HEK293 (cell line): ENCODE results near the gene MMP25.

Experiments used
- HOXC10 ChIP-seq: sonication (generic); formaldehyde crosslinking; IDR thresholded peaks from 2 replicates; pipeline ENCODE4 v1.8.1; 2023; ENCODE audit warnings: mild to moderate bottlenecking, missing genetic modification reagents
- OSR2 ChIP-seq: fragments of 450-650 bp; formaldehyde crosslinking; IDR thresholded peaks from 2 replicates; pipeline ENCODE4 v1.5.1; 2016; ENCODE audit warnings: missing biosample characterization, missing genetic modification characterization
- PBX3 ChIP-seq: sonication (generic); formaldehyde crosslinking; IDR thresholded peaks from 2 replicates; pipeline ENCODE4 v1.8.1; 2022; ENCODE audit warnings: mild to moderate bottlenecking, moderate library complexity, missing genetic modification reagents
- PRDM1 ChIP-seq: fragments of 450-650 bp; formaldehyde crosslinking; IDR thresholded peaks from 2 replicates; pipeline ENCODE4; 2016; ENCODE audit warnings: missing biosample characterization, missing genetic modification characterization
- SALL2 ChIP-seq: fragments of 450-650 bp; formaldehyde crosslinking; IDR thresholded peaks from 2 replicates; pipeline ENCODE4 v1.5.0; 2017; ENCODE audit warnings: missing biosample characterization, mild to moderate bottlenecking, missing genetic modification characterization, borderline replicate concordance
- SP3 ChIP-seq: fragments of 450-650 bp; formaldehyde crosslinking; IDR thresholded peaks from 2 replicates; pipeline ENCODE4 v1.5.1; 2016; ENCODE audit warnings: missing biosample characterization, missing genetic modification characterization
- ZBTB1 ChIP-seq: fragments of 450-650 bp; formaldehyde crosslinking; IDR thresholded peaks from 2 replicates; pipeline ENCODE4 v1.5.1; 2016; ENCODE audit warnings: missing biosample characterization, missing genetic modification characterization
- ZBTB17 ChIP-seq: fragments of 450-650 bp; formaldehyde crosslinking; IDR thresholded peaks from 2 replicates; pipeline ENCODE4 v1.5.1; 2016; ENCODE audit warnings: missing biosample characterization, missing genetic modification characterization
- ZBTB20 ChIP-seq: fragments of 450-650 bp; formaldehyde crosslinking; IDR thresholded peaks from 2 replicates; pipeline ENCODE4 v1.5.1; 2016; ENCODE audit warnings: missing biosample characterization, missing genetic modification characterization
- ZEB2 ChIP-seq: fragments of 450-650 bp; formaldehyde crosslinking; IDR thresholded peaks from 2 replicates; pipeline ENCODE4 v1.5.1; 2016; ENCODE audit warnings: missing biosample characterization, missing genetic modification characterization
- ZNF121 ChIP-seq: fragments of 450-650 bp; formaldehyde crosslinking; IDR thresholded peaks from 2 replicates; pipeline ENCODE4 v1.5.1; 2016; ENCODE audit warnings: missing biosample characterization, missing genetic modification characterization
- ZNF221 ChIP-seq: fragments of 450-650 bp; formaldehyde crosslinking; IDR thresholded peaks from 2 replicates; pipeline ENCODE4 v1.5.1; 2017; ENCODE audit warnings: missing biosample characterization, missing genetic modification characterization, borderline replicate concordance
- ZNF266 ChIP-seq: fragments of 450-650 bp; formaldehyde crosslinking; IDR thresholded peaks from 2 replicates; pipeline ENCODE4 v1.5.1; 2016; ENCODE audit warnings: missing biosample characterization, missing genetic modification characterization, low read depth
- ZNF311 ChIP-seq: fragments of 450-650 bp; formaldehyde crosslinking; IDR thresholded peaks from 2 replicates; pipeline ENCODE4 v1.5.1; 2017; ENCODE audit warnings: missing biosample characterization, missing genetic modification characterization, borderline replicate concordance
- ZNF350 ChIP-seq: fragments of 450-650 bp; formaldehyde crosslinking; IDR thresholded peaks from 2 replicates; pipeline ENCODE4 v1.5.0; 2017; ENCODE audit warnings: missing biosample characterization, mild to moderate bottlenecking, missing genetic modification characterization
- ZNF362 ChIP-seq: fragments of 450-650 bp; formaldehyde crosslinking; IDR thresholded peaks from 2 replicates; pipeline ENCODE4 v1.5.1; 2016; ENCODE audit warnings: missing biosample characterization, missing genetic modification characterization
- ZNF423 ChIP-seq: fragments of 450-650 bp; formaldehyde crosslinking; IDR thresholded peaks from 2 replicates; pipeline ENCODE4 v1.5.1; 2016; ENCODE audit warnings: missing biosample characterization, missing genetic modification characterization
- ZNF488 ChIP-seq: fragments of 450-650 bp; formaldehyde crosslinking; IDR thresholded peaks from 2 replicates; pipeline ENCODE4 v1.5.1; 2016; ENCODE audit warnings: missing biosample characterization, missing genetic modification characterization
- ZNF501 ChIP-seq: fragments of 450-650 bp; formaldehyde crosslinking; IDR thresholded peaks from 2 replicates; pipeline ENCODE4 v1.5.1; 2016; ENCODE audit warnings: missing biosample characterization, missing genetic modification characterization
- ZNF544 ChIP-seq: fragments of 450-650 bp; formaldehyde crosslinking; IDR thresholded peaks from 2 replicates; pipeline ENCODE4 v1.5.0; 2017; ENCODE audit warnings: missing biosample characterization, missing genetic modification characterization
- ZNF658 ChIP-seq: fragments of 450-650 bp; formaldehyde crosslinking; IDR thresholded peaks from 2 replicates; pipeline ENCODE4; 2016; ENCODE audit warnings: missing biosample characterization, missing genetic modification characterization
- ZNF670 ChIP-seq: fragments of 450-650 bp; formaldehyde crosslinking; IDR thresholded peaks from 2 replicates; pipeline ENCODE4 v1.5.1; 2016; ENCODE audit warnings: missing biosample characterization, missing genetic modification characterization, low read depth
- ZSCAN16 ChIP-seq: fragments of 450-650 bp; formaldehyde crosslinking; IDR thresholded peaks from 2 replicates; pipeline ENCODE4 v1.5.1; 2016; ENCODE audit warnings: missing biosample characterization, missing genetic modification characterization
- ZSCAN23 ChIP-seq: fragments of 450-650 bp; formaldehyde crosslinking; IDR thresholded peaks from 2 replicates; pipeline ENCODE4 v1.5.1; 2016; ENCODE audit warnings: missing biosample characterization, missing genetic modification characterization
- ZSCAN30 ChIP-seq: fragments of 450-650 bp; IDR thresholded peaks from 2 replicates; pipeline ENCODE4 v1.5.1; 2018; ENCODE audit warnings: missing biosample characterization, mild to moderate bottlenecking, missing genetic modification characterization, moderate library complexity
- TF ChIP-seq, protein P1 (sequence below): fragments of 450-650 bp; formaldehyde crosslinking; conservative IDR thresholded peaks from 2 replicates; pipeline ENCODE4 v1.5.1; 2016; ENCODE audit warnings: low read depth, missing biosample characterization, missing genetic modification characterization
- TF ChIP-seq, protein P2 (sequence below): fragments of 450-650 bp; formaldehyde crosslinking; IDR thresholded peaks from 2 replicates; pipeline ENCODE4 v1.5.1; 2017; ENCODE audit warnings: missing biosample characterization, missing genetic modification characterization
- TF ChIP-seq, protein P3 (sequence below): fragments of 450-650 bp; formaldehyde crosslinking; IDR thresholded peaks from 2 replicates; pipeline ENCODE4 v1.5.1; 2016; ENCODE audit warnings: missing biosample characterization, missing genetic modification characterization
- TF ChIP-seq, protein P4 (sequence below): fragments of 450-650 bp; formaldehyde crosslinking; IDR thresholded peaks from 2 replicates; pipeline ENCODE4 v1.5.1; 2017; ENCODE audit warnings: missing biosample characterization, mild to moderate bottlenecking, missing genetic modification characterization, moderate library complexity

MMP25 gene

GRCh38 chr16:3059041-3059722 lies 12.8 kb downstream of the MMP25 start (continued):
- TF ChIP-seq, protein P1, sequence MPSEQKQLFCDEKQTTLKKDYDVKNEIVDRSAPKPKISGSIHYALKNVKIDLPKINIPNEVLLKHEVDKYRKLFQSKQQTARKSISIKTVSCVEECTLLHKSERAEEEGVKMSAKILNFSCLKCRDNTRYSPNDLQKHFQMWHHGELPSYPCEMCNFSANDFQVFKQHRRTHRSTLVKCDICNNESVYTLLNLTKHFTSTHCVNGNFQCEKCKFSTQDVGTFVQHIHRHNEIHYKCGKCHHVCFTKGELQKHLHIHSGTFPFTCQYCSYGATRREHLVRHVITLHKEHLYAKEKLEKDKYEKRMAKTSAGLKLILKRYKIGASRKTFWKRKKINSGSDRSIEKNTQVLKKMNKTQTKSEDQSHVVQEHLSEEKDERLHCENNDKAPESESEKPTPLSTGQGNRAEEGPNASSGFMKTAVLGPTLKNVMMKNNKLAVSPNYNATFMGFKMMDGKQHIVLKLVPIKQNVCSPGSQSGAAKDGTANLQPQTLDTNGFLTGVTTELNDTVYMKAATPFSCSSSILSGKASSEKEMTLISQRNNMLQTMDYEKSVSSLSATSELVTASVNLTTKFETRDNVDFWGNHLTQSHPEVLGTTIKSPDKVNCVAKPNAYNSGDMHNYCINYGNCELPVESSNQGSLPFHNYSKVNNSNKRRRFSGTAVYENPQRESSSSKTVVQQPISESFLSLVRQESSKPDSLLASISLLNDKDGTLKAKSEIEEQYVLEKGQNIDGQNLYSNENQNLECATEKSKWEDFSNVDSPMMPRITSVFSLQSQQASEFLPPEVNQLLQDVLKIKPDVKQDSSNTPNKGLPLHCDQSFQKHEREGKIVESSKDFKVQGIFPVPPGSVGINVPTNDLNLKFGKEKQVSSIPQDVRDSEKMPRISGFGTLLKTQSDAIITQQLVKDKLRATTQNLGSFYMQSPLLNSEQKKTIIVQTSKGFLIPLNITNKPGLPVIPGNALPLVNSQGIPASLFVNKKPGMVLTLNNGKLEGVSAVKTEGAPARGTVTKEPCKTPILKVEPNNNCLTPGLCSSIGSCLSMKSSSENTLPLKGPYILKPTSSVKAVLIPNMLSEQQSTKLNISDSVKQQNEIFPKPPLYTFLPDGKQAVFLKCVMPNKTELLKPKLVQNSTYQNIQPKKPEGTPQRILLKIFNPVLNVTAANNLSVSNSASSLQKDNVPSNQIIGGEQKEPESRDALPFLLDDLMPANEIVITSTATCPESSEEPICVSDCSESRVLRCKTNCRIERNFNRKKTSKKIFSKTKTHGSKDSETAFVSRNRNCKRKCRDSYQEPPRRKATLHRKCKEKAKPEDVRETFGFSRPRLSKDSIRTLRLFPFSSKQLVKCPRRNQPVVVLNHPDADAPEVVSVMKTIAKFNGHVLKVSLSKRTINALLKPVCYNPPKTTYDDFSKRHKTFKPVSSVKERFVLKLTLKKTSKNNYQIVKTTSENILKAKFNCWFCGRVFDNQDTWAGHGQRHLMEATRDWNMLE (tag by site-specific recombination) = no peak
- TF ChIP-seq SP3 (tag by site-specific recombination) (peak; percentile 60), ZNF423 (tag by site-specific recombination) (no peak), SALL2 (tag by site-specific recombination) (no peak), ZNF121 (tag by site-specific recombination) (no peak), ZNF311 (tag by site-specific recombination) (no peak), ZNF350 (tag by site-specific recombination) (no peak), ZNF658 (tag by site-specific recombination) (no peak), ZNF221 (tag by site-specific recombination) (no peak), HOXC10 (CRISPR knock-in tag) (no peak), PRDM1 (tag by site-specific recombination) (no peak), ZBTB1 (tag by site-specific recombination) (no peak), ZNF266 (no peak), OSR2 (no peak), ZNF670 (tag by site-specific recombination) (no peak), ZNF544 (no peak), ZNF501 (no peak), PBX3 (CRISPR knock-in tag) (0 out of 2 replicates have a peak, but pooled peaks have one; percentile 71), ZNF488 (tag by site-specific recombination) (no peak), ZNF362 (tag by site-specific recombination) (no peak), ZBTB17 (tag by site-specific recombination) (peak; percentile 22; the same call in 1 of the 2 replicates), ZSCAN16 (tag by site-specific recombination) (no peak), ZEB2 (tag by site-specific recombination) (peak; percentile 79), ZSCAN23 (tag by site-specific recombination) (no peak), ZSCAN30 (tag by site-specific recombination) (peak; percentile 88), ZBTB20 (tag by site-specific recombination) (peak; percentile 72; the same call in 1 of the 2 replicates)
- TF ChIP-seq, protein P2, sequence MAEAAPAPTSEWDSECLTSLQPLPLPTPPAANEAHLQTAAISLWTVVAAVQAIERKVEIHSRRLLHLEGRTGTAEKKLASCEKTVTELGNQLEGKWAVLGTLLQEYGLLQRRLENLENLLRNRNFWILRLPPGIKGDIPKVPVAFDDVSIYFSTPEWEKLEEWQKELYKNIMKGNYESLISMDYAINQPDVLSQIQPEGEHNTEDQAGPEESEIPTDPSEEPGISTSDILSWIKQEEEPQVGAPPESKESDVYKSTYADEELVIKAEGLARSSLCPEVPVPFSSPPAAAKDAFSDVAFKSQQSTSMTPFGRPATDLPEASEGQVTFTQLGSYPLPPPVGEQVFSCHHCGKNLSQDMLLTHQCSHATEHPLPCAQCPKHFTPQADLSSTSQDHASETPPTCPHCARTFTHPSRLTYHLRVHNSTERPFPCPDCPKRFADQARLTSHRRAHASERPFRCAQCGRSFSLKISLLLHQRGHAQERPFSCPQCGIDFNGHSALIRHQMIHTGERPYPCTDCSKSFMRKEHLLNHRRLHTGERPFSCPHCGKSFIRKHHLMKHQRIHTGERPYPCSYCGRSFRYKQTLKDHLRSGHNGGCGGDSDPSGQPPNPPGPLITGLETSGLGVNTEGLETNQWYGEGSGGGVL (tag by site-specific recombination) = peak; percentile 70
- TF ChIP-seq, protein P3, sequence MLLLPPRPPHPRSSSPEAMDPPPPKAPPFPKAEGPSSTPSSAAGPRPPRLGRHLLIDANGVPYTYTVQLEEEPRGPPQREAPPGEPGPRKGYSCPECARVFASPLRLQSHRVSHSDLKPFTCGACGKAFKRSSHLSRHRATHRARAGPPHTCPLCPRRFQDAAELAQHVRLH (tag by site-specific recombination) = no peak
- TF ChIP-seq, protein P4, sequence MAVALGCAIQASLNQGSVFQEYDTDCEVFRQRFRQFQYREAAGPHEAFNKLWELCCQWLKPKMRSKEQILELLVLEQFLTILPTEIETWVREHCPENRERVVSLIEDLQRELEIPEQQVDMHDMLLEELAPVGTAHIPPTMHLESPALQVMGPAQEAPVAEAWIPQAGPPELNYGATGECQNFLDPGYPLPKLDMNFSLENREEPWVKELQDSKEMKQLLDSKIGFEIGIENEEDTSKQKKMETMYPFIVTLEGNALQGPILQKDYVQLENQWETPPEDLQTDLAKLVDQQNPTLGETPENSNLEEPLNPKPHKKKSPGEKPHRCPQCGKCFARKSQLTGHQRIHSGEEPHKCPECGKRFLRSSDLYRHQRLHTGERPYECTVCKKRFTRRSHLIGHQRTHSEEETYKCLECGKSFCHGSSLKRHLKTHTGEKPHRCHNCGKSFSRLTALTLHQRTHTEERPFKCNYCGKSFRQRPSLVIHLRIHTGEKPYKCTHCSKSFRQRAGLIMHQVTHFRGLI (tag by site-specific recombination) = no peak; the same call in 1 of the 2 replicates
